Kidney epithelial cell (primary cell): ENCODE measurements around the gene CHRM5. TPM values are rescaled to one million over a fixed set of nuclear protein-coding genes. Genes with fewer than 3 reads are reported as not detected.

ENCODE experiments used
- DNase-seq: peaks from one replicate; pipeline ENCODE4 v3.0.0-alpha.2; 2010; ENCODE audit warnings: low read depth
- H3K27me3 ChIP-seq: 2 replicates; pipeline ENCODE4 v1.6.0; 2011; ENCODE audit warnings: low read length; ENCODE audit not compliant: control insufficient read depth, insufficient read depth
- H3K36me3 ChIP-seq: 2 replicates; pipeline ENCODE4 v1.5.1; 2011; ENCODE audit warnings: low read length; ENCODE audit not compliant: control insufficient read depth, insufficient read depth
- H3K4me3 ChIP-seq: 2 replicates; pipeline ENCODE4 v1.5.1; 2011; ENCODE audit warnings: low read depth, mild to moderate bottlenecking, control low read depth, low read length
- CTCF ChIP-seq: IDR thresholded peaks from 2 replicates; pipeline ENCODE4 v1.5.1; 2011; ENCODE audit warnings: mild to moderate bottlenecking, moderate library complexity, low read length, control low read depth, inconsistent platforms; ENCODE audit not compliant: insufficient read depth, poor library complexity, severe bottlenecking
- total RNA-seq: library from RNA; depleted of rRNA; stranded (reverse); fragments of >200 nt; gene quantifications from 2 replicates; pipeline ENCODE4 v1.2.3, GENCODE V29; 2015

Gene CHRM5
- total RNA-seq, result not detected in 2 replicates

- H3K36me3 ChIP-seq, result no peaks in the 10 kb centered on the region
- H3K4me3 ChIP-seq, result no peak within 1 kb of the TSS
- no peak for DNase-seq
- no peak for TF ChIP-seq CTCF
- no peaks in the 10 kb centered on the region for H3K27me3 ChIP-seq
These were observed at the start of gene CHRM5 for GRCh38 chr15:33968224-33968623. TSS of gene CHRM5 (plus strand) at chr15:33968497. CDS start at chr15:34062718, 94,221 bp downstream.

GRCh38 chr15:33923446-33923845, 44.9 kb upstream of the CHRM5 start:
- no peak overlapping the region for H3K4me3 ChIP-seq
- no peak for TF ChIP-seq CTCF
- H3K27me3 ChIP-seq, result no peaks in the 10 kb centered on the region
- DNase-seq, result no peak
- no peaks in the 10 kb centered on the region for H3K36me3 ChIP-seq

DNA sequence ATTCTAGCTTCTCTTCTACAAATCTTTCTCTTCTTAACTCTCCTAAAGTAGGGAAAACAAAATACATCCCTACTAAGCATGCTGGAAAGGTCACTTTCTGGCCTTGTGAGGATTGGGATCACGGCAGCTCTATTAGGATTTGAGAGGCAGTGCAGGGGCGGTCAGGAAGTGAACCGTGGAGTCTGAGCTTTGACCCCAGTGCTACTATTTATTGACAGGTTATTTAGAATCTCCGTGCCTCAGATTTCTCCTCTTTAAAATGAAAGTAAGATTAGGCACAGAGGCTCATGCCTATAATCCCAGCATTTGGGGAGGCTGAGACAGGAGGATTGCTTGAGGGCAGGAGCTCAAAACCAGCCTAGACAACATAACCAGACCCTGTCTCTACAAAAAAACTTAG, 42.0 kb upstream of the CHRM5 start:
- DNase-seq, result no peak
- no peak overlapping the region for H3K4me3 ChIP-seq

GRCh38 chr15:33932734-33933133, 35.6 kb upstream of the CHRM5 start:
- Histone ChIP-seq H3K4me3 (no peak overlapping the region), H3K27me3 (no peaks in the 10 kb centered on the region), H3K36me3 (no peaks in the 10 kb centered on the region)
- no peak for TF ChIP-seq CTCF
- no peak for DNase-seq

More for the DNA sequence above, 42.0 kb upstream of the CHRM5 start:
- H3K36me3 ChIP-seq, result no peaks in the 10 kb centered on the region
- TF ChIP-seq CTCF, result no peak
- H3K27me3 ChIP-seq, result no peaks in the 10 kb centered on the region

- TF ChIP-seq CTCF, result no peak
- DNase-seq, result no peak
These were observed 33.9 kb upstream of the CHRM5 start for GRCh38 chr15:33934396-33934795.

GRCh38 chr15:33934921-33935320, 33.4 kb upstream of the CHRM5 start:
- H3K4me3 ChIP-seq, result no peak overlapping the region
- H3K36me3 ChIP-seq, result no peaks in the 10 kb centered on the region
- DNase-seq, result no peak
- no peaks in the 10 kb centered on the region for H3K27me3 ChIP-seq
- TF ChIP-seq CTCF, result no peak

More at GRCh38 chr15:33934396-33934795, 33.9 kb upstream of the CHRM5 start:
- no peaks in the 10 kb centered on the region for H3K27me3 ChIP-seq
- H3K36me3 ChIP-seq, result no peaks in the 10 kb centered on the region
- H3K4me3 ChIP-seq, result no peak overlapping the region
